COLO668 (cell line): Measurements from ENCODE around the gene CEP43.
A peak's percentile ranks its signal among the peaks of the same experiment; 100 is the strongest.

ENCODE experiments used
- DNase-seq: peaks from one replicate; lab custom pipeline; 2025; ENCODE audit not compliant: unreplicated experiment; lab: John Stamatoyannopoulos, UW

CEP43 gene

DNA sequence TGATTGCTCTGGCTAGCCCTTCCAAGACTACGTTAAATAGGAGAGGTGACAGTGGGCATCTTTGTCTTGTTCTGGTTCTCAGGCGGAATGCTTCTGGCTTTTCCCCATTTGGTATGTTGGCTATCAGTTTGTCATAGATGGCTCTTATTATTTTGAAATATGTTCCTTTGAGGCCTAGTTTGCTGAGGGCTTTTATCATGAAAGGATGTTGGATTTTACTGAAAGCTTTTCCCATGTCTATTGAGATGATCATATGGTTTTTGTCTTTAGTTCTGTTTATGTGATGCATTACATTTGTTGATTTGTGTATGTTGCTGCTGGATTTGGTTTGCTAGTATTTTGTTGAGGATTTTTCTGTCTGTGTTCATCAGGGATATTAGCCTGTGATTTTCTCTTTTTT, 32.9 kb upstream of the CEP43 start:
- no peak for DNase-seq

DNA sequence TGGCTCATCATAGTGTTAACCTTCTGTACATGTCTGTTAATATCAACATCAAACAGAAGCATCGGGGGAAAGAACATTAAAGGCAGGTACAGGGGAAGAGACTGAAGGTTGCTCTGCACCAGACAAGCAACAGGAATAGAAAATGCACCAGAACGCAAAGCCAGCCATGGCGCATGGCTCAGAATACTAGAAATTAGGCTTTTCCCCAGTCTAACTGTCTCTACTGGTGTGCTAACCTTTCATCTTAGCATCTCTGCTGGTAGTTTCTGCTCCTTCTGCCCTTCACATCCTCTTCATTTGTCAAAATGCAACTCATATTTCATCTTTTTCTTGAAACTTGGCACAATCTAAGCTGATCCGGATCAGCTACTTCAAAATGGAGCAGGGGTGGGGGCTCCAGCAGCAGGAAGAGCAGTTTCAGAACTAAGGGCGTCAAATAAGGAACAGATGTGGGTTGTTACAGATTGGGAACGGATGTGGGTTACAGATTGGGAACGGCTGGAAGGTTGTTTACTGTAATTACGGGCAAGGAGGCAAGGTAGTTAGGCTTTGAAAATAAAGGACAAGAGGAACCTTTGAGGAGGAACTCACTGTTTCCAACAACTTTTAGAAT, 29.7 kb upstream of the CEP43 start:
- no peak for DNase-seq

DNA sequence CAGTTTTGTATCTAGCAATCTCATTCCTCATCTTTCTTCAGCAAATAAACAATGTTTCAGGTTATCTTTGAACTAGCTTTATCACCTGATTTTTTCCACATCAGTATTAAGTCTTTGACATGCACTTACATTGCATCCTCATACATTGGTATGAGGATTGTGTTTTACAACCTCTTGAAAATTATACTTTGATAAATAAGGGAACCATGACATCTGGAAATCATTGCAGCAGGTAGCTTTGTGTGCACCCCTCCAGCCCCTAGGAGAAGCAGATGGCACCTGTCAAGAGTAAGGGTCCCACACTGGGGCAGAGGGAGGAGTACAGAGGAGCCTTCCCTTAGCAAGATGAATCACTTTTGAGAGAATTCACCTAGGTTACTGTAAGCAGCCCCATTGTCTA, 29.1 kb upstream of the CEP43 start:
- DNase-seq, result no peak

DNA sequence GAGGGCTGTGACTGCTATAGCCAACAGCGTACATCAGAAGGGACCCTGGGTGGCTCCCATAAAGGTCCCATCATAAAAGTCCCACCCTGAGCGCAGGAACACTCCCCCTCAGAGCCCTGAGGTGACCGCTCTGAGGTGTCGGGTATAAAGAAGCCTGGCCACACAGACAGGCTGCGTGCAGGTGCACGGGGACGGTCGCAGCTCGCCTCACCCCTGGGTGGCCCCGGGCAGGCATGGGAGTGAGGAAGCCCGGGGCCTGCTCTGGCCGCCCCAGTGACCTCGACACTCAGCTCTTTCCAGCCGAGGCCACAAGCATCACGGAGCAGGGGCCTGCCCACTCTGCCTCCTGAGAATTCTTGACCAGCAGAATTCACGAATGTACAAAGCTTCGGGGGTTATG, 28.4 kb upstream of the CEP43 start:
- DNase-seq, result no peak

DNA sequence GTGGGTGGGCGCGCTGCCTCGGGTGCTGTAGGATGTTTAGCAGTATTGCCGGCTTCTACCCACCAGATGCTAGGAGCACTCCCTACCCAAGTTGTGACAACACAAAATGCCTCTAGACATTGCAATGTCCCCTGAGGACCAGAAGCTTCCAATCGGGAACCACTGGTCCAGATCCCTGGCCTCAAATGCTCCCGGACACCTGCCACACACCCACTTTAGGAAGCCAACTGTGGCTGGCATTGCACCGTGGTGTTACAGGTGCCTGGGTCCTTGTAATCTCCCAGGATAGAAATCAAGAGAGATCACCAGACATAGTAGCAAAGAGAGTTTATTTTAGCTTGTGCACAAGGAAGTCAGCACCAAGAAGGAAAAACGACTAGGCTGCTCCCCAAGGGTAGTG, 27.9 kb upstream of the CEP43 start:
- no peak for DNase-seq

DNA sequence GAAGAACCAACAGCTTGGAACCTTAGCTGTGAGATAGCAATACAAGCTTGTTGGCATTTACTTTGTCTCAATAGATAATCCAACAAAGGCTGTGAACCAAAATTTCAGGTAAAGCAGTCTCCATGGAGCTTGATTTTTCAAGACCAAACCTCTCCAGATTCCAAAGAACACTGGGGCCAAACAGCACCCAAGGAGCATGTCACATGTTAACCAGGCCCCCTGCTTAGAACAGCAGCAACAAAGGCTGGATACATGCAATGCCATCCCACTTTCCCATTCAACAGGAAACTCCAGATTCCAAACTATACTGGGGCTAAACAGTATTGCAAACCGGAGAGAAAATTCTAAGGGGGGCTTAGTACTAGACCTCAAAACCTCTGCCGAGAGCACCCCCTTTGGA, 27.1 kb upstream of the CEP43 start:
- no peak for DNase-seq

DNA sequence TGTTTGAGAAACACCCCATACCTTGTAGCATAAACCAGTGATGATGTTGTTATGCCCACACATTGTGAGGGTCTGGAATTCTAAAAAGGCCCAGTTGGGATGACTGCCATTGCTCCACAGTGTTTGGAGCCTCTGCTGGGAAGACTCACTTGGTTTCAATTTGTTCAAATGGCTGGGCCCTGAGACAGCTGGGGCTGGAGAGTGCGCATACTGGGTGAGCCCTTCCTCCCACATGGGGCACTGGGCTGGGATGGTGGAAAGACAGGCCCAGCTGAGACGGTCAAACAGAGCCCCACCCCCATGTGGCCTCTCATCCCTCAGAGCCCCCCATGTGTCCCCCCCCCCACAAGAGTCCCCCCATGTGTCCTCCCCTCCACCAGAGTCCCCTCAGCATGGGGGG, 22.6 kb upstream of the CEP43 start:
- DNase-seq, result no peak

DNA sequence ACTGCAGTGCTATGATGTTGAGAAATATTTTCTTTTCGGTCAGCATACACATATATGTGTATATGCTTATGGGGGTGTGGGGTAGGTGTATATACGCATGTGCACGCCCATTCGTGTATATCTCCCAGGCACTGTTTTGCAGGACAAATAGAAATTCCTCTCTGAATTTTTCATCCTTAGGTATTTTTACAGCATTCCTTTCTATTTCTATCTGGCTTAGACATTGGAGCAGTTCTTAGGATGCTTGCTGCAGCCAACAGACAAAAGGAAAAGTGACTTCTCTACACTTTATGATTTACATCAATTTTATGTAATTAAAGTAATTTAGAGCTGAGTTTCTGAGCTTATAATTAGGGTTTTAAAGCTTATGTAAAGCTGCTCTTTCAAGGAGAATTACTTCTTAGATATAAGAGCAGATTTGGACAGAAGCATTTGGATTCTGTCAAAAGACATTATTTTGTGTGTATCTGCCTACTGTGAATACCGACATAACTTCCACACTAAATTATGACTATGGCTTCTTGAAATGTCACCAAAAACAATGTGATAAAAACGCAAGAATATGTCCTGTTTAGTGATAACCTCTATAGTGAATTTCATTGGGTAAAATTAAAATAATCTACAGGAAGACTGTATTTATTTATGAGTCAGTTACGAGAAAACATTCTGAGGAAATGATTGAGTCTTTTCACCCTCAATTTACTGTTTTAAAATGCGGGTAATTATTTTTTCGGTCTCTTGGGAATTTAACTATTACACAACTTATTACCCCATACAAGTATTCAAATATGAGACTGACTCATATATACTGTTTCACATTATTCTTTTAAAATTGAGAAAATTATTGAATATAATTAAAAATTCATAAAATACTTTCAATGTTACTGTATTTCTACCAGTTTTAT, 21.3 kb upstream of the CEP43 start:
- DNase-seq, result no peak

DNA sequence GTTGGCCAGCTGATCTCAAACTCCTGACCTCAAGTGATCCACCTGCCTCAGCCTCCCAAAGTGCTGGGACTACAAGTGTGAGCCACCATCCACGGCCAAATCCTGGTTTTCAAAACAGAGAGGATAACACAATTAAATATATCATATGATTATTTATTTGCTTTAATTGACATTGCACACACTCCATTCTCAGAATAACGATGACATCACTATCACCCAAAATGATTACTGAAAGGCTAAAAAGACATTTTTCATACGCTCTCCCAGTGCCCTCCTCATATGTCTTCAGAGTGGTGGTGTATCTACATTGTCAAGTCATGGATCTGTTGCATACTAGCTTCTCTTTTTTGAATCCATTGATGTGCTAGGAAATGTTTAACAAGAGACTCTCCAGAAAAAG, 18.5 kb upstream of the CEP43 start:
- no peak for DNase-seq

DNA sequence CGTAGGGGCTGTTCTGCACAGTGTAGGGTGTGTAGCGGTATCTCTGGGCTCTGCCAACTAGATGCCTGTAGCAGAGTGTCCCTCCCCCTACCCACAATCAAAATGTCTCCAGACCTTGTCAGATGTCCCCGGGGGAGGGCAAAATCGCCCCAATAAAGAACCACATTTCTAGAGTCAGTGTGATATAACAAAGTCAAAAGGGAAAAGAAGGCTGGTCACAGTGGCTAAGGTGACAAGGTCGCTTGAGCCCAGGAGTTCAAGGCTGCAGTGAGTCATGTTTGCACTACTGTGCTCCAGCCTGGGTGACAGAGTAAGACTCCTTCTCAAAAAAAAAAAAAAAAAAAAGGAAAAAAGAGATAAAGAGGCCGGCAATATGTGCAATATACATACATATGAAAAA, 11.7 kb upstream of the CEP43 start:
- no peak for DNase-seq

DNA sequence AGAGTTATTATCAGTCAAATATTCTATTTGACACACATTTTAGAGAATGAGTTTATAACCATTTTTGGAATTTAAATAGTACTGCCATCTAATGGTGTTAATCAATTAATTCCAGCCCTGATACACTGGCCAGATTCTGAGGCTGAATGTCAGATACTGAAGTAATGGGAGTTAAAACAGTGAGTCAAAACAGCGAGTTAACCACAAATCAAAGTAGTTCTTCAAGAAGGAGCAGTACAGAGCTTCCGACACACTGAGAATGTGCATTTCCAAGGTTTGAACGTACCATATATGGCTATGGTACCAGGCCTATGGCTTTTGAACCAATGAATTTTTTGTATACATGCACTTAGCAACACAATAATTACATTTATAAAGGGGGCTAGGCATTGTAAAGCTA, 11.3 kb upstream of the CEP43 start:
- DNase-seq, result no peak

DNA sequence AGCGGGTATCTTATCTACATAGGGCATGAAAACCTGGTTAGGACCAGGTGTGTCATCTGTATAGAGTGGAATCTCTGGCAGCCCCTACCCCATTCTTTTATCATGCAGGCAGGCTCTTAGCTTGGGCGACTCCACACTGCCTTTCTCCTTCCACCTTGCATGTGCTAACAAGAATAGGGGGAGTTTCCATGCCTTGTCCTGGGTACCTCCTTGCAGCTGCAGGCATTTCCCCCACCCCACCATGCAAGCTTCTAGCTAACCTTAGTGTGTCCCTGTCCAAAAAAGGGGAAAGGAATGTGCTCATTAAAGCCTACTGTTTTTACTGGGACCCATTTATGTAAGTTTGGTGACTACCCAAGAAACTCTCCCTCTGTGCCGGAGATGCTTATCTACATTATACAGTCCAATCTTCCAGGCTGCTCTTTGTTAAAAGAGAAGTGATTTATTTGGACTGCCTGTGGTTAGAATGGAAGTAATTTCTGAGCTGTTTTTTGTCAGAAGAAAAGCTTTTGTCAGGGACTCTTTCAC, 10.5 kb upstream of the CEP43 start:
- DNase-seq, result no peak

DNA sequence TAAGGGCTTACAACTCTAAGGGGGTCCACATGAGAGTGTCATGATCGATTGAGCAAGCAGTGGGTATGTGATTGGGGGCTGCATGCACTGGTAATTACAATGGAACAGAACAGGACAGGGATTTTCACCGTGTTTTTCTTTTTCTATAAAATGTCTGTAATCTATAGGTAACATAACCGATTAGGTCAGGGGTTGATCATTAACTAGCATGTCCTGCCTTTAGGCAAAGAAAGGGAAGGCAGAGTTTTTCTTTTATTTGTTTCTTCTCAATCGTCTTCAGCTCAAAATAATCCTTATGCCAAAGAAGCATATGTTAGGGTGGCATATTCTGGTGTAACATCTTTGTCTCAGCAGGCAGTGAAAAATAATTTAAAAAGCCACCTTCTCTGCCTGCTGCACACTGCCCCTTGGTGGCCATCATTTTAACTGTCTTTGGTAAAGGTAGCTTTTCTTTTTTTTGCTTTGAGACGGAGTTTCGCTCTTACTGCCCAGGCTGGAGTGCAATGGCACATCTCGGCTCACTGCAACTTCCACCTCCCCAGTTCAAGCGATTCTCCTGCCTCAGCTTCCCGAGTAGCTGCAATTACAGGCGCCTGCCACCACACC, 9.7 kb upstream of the CEP43 start:
- no peak for DNase-seq

DNA sequence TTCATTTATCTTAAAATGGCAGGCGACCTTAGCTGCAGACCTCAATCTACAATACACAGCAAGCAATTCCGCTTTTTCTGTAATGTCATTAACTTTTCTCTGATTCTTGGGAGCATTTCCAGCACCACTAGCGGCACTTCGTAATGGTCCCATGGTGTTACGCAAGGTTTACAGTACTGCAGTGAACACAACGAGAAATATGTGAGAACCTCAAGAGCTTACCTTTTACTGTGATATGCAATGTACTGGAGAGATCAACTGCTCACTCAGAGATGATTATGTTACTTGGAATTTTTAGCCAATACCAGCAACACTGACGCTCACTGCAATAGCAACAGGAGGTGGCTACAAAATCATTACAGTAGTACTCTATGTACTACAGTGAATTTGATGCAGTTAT, 2.8 kb upstream of the CEP43 start:
- DNase-seq, result no peak

DNA sequence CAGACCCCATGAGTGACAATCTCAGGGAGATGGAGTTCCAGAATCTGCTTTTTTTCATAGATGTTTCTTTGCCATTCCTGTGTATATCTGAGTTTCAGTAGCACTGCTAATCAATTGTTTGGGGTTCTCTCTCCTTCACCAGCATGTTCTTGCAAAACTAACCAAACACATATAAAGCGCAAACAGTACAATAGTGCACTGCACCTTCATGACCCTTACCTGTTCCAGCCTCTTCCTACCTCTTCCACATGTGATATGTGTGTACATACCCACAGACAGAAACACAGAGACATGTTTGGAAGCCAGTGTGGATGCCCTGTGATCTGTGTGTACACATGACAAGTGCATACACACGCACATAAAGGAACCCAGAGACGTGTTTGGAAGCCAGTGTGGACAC, 1.8 kb upstream of the CEP43 start:
- DNase-seq, result no peak

DNA sequence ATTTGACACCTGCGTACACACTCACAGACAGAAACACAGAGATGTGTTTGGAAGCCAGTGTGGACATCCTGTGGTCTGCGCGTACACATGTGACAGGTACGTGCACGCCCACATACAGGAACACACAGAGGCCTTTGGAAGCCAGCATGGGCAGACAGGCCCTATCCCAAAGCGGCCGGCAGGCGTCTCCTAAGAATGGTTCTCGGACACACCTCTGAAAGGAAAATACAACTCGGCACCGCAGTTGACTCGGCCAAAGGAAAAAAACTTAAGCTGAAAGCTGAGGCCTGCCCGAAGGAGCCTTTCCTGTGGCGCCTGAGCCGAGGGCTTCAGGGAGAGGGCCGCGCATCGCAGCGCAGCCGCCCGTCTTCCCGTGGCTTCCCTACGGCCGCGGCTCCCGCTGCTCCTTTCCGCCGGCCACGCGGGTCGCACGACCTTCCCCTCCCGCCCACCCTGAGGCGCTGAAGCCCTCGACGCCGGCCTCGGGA, 1.4 kb upstream of the CEP43 start:
- DNase-seq, result peak; percentile 54

DNA sequence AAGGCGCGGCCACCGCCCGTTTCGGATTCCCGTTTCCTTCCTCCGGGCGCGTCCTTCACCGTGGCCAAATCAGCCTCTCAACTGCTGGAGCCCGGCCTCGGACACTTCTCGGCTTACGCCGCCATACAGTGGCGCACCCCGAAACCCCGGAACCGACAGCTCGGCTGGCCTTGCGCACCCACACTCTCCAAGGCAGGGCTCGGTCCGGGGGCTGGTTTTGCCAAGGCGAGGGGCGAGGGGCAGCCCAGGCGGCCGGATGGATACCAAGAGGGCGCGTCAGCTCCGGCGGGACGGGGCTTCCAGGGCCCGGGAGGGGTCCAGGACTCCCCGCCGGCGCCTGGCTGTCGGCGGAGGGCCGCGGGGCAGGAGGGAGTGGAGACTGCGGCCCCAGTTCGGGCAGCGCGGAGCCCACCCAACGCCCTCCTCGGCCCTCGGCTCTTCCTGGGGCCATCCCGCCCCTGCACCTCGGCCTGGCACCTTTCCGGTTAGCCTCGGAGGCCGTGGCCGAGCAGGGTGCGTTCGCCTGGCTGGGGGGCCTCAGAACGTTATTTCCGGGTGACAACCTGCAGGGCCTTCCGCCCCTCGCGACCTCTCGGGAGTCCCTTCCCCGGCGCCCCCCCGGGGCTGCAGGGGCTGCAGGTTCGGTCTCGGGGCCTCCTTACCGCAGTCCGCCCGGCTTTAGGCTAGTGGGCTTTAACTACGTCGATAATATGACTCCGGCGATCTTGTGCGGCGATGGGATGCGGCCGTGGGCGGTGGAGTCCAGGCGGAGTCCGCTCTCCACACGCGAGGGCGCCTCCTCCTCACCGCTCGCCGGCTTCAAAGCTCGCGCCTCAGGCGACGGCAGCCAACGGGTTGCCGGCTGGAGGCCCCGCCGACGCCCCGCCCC, 697 bp upstream of the CEP43 start:
- no peak for DNase-seq

DNA sequence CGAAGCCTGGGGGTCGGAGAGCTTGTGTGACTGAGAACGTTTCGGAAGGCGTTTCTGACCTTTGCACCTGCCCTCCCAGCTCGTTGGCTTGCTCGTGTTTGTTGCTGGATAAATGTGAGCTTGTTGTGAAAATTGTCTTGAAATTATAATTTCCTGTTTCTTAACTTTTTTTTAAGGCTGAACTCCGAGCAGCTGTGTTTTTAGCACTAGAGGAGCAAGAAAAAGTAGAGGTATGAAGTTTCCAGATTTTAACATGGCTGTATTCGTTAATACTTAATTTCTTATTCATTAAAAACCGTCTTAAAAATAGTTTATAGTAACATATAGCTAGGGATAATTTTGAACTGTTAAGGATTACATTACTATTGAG, 672 bp downstream of the CEP43 start:
- no peak for DNase-seq

DNA sequence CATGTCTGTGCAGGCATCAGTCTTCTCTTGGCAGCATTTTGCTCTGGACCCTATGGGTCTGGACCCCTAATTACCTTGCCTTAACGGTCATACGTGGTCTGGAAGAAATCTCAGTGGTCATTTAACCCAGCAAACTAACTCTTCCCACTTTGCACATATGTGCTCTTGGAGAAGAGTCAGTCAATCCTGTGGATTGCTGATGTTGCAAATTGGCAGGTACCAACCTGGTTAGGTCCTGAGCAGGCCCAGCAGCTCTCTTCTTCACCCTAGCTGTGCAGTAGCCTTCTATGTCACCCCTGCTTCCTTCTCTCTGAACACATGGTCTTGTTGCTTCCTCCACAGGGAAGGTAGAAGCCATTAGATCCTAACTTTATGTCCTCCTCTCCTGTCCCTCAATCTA, 1.6 kb downstream of the CEP43 start:
- DNase-seq, result no peak

DNA sequence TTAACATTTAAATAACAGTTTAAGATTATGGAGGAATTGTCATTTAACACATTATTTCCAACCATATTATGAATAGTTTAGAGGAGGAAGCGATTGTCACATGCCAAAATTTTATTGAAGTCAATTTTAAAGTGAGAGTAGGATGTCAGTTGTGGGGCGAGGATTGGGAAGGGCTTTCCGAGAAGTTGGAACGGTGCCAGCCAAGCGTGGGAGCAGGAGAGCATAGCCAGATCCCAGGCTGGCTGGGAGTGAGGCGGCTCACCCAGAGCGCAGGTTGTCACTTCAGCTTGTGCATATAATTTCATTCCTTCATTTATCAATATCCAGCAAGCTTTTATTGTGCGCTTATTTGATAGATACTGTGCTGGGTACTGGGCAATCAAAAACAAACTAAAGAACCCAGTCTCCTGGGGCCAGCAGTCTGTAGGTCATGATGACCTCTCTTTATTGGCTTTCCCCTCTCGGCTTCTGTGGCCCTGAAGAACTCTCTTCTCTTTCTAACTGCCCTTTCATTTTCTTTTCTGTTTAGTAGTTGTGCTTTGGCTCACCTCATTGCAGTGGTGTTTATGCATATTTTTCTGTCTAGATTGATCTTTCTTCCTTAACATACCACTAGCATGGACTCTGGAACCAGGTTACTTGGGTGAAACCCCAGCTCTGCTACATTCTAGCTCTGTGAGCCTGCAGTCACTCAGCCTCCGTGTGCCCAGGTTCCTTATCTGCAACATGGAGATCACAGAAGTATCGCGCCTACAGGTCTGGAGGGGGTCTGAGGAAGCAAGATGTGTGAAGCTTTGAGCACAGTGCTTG, 6.4 kb downstream of the CEP43 start:
- DNase-seq, result no peak
